Measurements from ENCODE around the gene PLP1. TPM values are rescaled to one million over a fixed set of nuclear protein-coding genes. Genes with fewer than 3 reads are reported as not detected.

The PLP1 gene
- total RNA-seq, 2 donors from 2014 or later, result 2.9 to 77.5 TPM

GRCh38 chrX:103780336-103781061, 3.9 kb downstream of the PLP1 start:
- no peaks in the 10 kb centered on the region for H3K9me3 ChIP-seq
- no peak overlapping the region for H3K4me3 ChIP-seq
- 78% methylated on average over 10 of the region's 10 CpGs for whole genome bisulfite sequencing
- no peak overlapping the region for H3K27ac ChIP-seq
- intact Hi-C loops (cut with DNase I), result no loop called here
- no peaks in the 10 kb centered on the region for H3K4me1 ChIP-seq (replicated peaks)
- TF ChIP-seq POLR2A (IDR thresholded peaks at IDR 0.05) (no peak), POLR2AphosphoS5 (IDR thresholded peaks at IDR 0.05) (no peak), CTCF (IDR thresholded peaks at IDR 0.05) (no peak)
- no peaks in the 10 kb centered on the region for H3K27me3 ChIP-seq (replicated peaks; ENCODE audit: insufficient read depth)
- no peaks in the 10 kb centered on the region for H3K36me3 ChIP-seq
- DNase-seq (ENCODE audit: low spot score), result no peak

DNA sequence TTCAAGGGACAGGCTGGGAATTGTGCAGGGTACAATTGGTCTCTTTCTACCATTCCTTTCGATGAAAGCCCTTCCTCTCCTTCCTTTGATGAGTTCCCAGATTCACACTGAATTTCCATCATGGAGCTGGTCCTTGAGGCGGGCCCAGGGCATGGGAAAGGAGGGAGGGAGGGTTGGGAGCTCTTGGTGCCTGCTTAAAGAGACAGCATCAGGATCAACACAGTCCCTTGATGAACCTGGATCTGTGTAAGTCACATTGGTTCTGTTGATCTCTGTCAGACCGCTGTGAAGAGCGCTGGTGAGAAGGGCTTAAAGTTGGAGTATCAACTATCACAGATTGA, 4.4 kb downstream of the PLP1 start:
- no peak for TF ChIP-seq CTCF (IDR thresholded peaks at IDR 0.05)
- no peak for TF ChIP-seq POLR2A (IDR thresholded peaks at IDR 0.05)
- no peak for TF ChIP-seq POLR2AphosphoS5 (IDR thresholded peaks at IDR 0.05)
- Histone ChIP-seq H3K27ac (no peak overlapping the region), H3K36me3 (no peaks in the 10 kb centered on the region), H3K9me3 (no peaks in the 10 kb centered on the region), H3K4me1 (replicated peaks) (no peaks in the 10 kb centered on the region), H3K27me3 (replicated peaks; ENCODE audit: insufficient read depth) (no peaks in the 10 kb centered on the region), H3K4me3 (no peak overlapping the region)
- DNase-seq (ENCODE audit: low spot score), result no peak
- WGBS, result 85% methylated on average over 4 of the region's 4 CpGs
- intact Hi-C loops (cut with DNase I), result no loop called here

GRCh38 chrX:103781706-103782105, 5.1 kb downstream of the PLP1 start:
- H3K4me1 ChIP-seq (replicated peaks), result no peaks in the 10 kb centered on the region
- no peak for TF ChIP-seq POLR2A (IDR thresholded peaks at IDR 0.05)
- DNase-seq (ENCODE audit: low spot score), result no peak
- no peak overlapping the region for H3K4me3 ChIP-seq
- H3K36me3 ChIP-seq, result no peaks in the 10 kb centered on the region
- no peaks in the 10 kb centered on the region for H3K9me3 ChIP-seq
- no peaks in the 10 kb centered on the region for H3K27me3 ChIP-seq (replicated peaks; ENCODE audit: insufficient read depth)
- 69% methylated on average over 1 of the region's 1 CpG for WGBS
- H3K27ac ChIP-seq, result no peak overlapping the region
- intact Hi-C loops (cut with DNase I), result no loop called here

DNA sequence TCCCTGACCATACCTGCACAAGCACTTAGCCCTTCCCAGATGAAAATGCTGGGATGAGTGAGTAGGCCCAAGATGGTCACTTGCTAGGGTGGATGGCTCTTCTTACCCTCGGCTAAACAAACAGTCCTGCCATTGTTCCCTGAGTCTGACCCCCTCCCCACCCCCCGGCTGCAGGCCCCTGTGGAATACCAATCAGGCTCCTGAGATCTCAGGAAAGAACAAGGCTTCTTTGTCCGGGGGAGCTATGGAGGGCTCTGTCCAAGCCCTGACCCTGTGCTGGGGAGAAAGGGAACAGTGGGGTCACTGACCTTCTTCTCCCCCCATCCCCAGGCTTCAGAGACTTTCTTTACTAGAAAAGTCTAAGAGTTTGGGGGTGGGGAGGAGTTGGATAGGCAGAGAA, 6.0 kb downstream of the PLP1 start:
- H3K27me3 ChIP-seq (replicated peaks; ENCODE audit: insufficient read depth), result no peaks in the 10 kb centered on the region
- H3K4me1 ChIP-seq (replicated peaks), result no peaks in the 10 kb centered on the region
- H3K9me3 ChIP-seq, result no peaks in the 10 kb centered on the region
- WGBS, result 100% methylated on average over 1 of the region's 3 CpGs
- no peak overlapping the region for H3K27ac ChIP-seq
- H3K36me3 ChIP-seq, result no peaks in the 10 kb centered on the region
- no peak for DNase-seq (ENCODE audit: low spot score)
- TF ChIP-seq POLR2A (IDR thresholded peaks at IDR 0.05) (no peak), CTCF (IDR thresholded peaks at IDR 0.05) (no peak), POLR2AphosphoS5 (IDR thresholded peaks at IDR 0.05) (no peak)
- intact Hi-C loops (cut with DNase I), result no loop called here
- H3K4me3 ChIP-seq, result no peak overlapping the region

DNA sequence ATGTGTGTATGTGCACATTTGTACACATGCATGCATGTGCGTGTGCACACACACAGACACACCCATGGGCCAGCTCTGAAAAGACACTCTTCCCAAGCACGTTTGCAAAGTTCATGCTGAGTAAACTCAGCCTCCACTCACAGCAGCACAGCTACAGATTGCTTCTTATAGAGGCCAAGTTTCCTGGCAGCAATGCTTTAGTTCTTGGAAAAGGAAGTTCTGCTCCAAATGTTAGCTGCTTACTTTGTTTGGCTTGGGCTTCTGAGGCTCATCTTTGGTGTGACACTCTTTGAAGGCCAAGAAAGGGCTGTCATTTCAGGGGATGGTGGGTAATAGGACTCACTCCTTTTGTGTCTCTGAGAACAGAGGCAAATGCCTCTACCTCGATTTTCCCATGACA, 6.6 kb downstream of the PLP1 start:
- Histone ChIP-seq H3K36me3 (no peaks in the 10 kb centered on the region), H3K27me3 (replicated peaks; ENCODE audit: insufficient read depth) (no peaks in the 10 kb centered on the region), H3K27ac (no peak overlapping the region), H3K4me3 (no peak overlapping the region), H3K4me1 (replicated peaks) (no peaks in the 10 kb centered on the region), H3K9me3 (no peaks in the 10 kb centered on the region)
- no peak for DNase-seq (ENCODE audit: low spot score)
- TF ChIP-seq CTCF (IDR thresholded peaks at IDR 0.05) (no peak), POLR2A (IDR thresholded peaks at IDR 0.05) (no peak), POLR2AphosphoS5 (IDR thresholded peaks at IDR 0.05) (no peak)
- 30% methylated on average over 3 of the region's 3 CpGs for WGBS
- intact Hi-C loops (cut with DNase I), result no loop called here

Measured in prostate gland (tissue), 2 donors.